HG03280 (cell line): Measurements from ENCODE around the gene EMC9.

Source experiments
- ATAC-seq: cut with Tn5 transposase; IDR thresholded peaks from one replicate; pipeline ENCODE4 v1.9.1; 2021; ENCODE audit warnings: mild to moderate bottlenecking, moderate library complexity; ENCODE audit not compliant: unreplicated experiment

The EMC9 gene

GRCh38 chr14:24132061-24132685 lies 9.2 kb downstream of the EMC9 start:
- ATAC-seq, result no peak

GRCh38 chr14:24131549-24131966 lies 9.8 kb downstream of the EMC9 start:
- no peak for ATAC-seq

GRCh38 chr14:24130717-24131548 lies 10.5 kb downstream of the EMC9 start:
- ATAC-seq, result no peak

- ATAC-seq, result no peak
These were observed 11.0 kb downstream of the EMC9 start, which contains the start of gene FITM1 for GRCh38 chr14:24130380-24130716. Gene FITM1, plus strand, starts transcription at chr14:24130659. Its CDS starts 905 bp downstream, at chr14:24131564.

- ATAC-seq, result no peak
These were observed 11.9 kb downstream of the EMC9 start for GRCh38 chr14:24129410-24129998.

GRCh38 chr14:24127673-24128072 lies 13.7 kb downstream of the EMC9 start:
- no peak for ATAC-seq

GRCh38 chr14:24126939-24127338 lies 14.5 kb downstream of the EMC9 start:
- no peak for ATAC-seq

GRCh38 chr14:24123424-24124417 lies 17.7 kb downstream of the EMC9 start:
- ATAC-seq, result no peak

GRCh38 chr14:24122898-24123297 lies 18.5 kb downstream of the EMC9 start:
- ATAC-seq, result no peak

- ATAC-seq, result no peak
These were observed 19.0 kb downstream of the EMC9 start for GRCh38 chr14:24122416-24122815.

GRCh38 chr14:24121210-24121609 lies 20.2 kb downstream of the EMC9 start:
- no peak for ATAC-seq

GRCh38 chr14:24119691-24120090 lies 21.7 kb downstream of the EMC9 start:
- no peak for ATAC-seq

GRCh38 chr14:24117179-24117578 lies 24.2 kb downstream of the EMC9 start:
- no peak for ATAC-seq

GRCh38 chr14:24116128-24116814 lies 25.1 kb downstream of the EMC9 start:
- ATAC-seq, result no peak

GRCh38 chr14:24115422-24116127 lies 25.8 kb downstream of the EMC9 start:
- no peak for ATAC-seq

- peak; percentile 85 for ATAC-seq
These were observed 26.6 kb downstream of the EMC9 start, which contains the start of the genes DCAF11 and NRL for GRCh38 chr14:24114532-24115421. Gene DCAF11, plus strand, starts transcription at chr14:24114777. Its CDS starts 818 bp downstream, at chr14:24115595. Gene NRL, minus strand, starts transcription at chr14:24114949. Its CDS starts 32,101 bp downstream, at chr14:24082848.

GRCh38 chr14:24113801-24114531 lies 27.4 kb downstream of the EMC9 start:
- peak; percentile 29 for ATAC-seq

GRCh38 chr14:24113379-24113800 lies 28.0 kb downstream of the EMC9 start:
- ATAC-seq, result no peak
